T-helper 22 cell (primary cell): ENCODE measurements around the gene ATG3.
"Not testable (repeated sequence)": the region's sequence is repeated elsewhere in the genome, so short reads cannot be mapped to it uniquely, and the experiment has no call there.

Experiments
- DNase-seq: peaks from one replicate; pipeline ENCODE4 v3.0.0-alpha.2; 2020; ENCODE audit warnings: low read depth

Gene ATG3

DNA sequence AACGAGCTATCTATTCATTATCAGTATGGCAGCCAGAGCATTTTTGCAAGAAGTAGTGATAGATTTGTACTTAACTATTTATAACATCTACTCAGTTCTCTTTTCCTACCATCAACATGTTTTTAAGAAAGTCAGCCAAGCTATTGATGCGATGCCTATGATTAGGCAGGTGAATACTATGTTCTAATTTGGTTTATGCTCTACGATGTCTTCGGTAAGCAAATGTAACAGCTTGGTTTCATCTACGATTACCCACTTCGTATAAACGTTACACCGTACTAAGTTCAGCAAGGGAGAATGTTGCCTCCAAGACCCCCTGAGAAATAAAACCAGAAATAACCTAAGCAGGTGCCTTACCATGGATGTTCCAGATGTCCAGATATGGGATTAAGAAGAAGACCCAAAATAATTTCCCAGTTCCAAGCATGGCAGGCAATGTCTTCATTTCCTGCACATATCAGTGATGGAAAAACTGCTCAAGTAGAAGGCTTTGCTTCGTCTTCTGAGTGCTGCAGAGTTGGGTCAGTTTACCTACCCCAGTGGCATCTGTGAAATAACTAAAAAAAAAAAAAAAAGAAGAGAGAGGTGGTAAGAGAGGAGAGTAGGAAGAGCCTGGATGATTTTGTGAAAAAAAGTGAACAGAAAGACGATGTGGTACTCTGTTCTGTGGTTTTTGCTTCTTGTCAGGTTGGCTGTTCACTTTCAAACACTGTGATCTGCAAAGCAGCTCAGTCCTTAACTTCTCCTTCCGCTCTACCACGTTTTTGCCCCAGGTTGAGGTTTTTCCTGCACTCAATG, 62.6 kb downstream of the ATG3 start, which contains the start of gene BTLA:
TSS of gene BTLA (minus strand) at position 559 of the 798 bp plus-strand sequence. CDS start at position 445, 114 bp downstream.
- DNase-seq: no peak

GRCh38 chr3:112497897-112498548, 63.7 kb downstream of the ATG3 start:
- DNase-seq: no peak

DNA sequence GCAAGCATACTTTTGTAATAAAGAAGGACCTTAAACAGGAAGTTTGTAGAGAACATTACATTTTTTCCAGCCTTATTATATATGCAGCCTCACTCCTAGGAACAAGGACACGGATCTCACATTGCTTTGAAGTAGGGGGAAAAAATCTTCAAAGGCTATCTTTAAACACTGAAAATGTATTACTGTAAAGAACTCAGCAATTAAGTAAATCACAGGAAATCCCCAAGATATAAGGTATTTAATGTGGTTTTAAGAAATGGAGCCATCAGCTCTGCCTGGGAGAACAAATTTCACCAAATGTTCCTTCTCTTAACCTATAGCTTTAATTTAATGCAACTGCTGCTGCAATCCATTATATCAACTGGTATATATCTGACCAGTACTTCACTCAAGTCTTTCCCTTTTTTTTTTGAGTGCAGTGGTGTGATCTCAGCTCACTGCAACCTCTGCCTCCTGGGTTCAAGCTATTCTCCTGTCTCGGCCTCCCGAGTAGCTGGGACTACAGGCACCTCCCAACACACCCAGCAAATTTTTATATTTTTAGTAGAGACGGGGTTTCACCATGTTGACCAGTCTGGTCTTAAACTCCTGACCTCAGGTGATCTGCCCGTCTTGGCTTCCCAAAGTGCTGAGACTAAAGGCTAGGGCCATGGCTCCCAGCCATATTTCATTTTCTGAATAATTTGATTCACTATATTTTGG, 65.2 kb downstream of the ATG3 start:
- no peak for DNase-seq

DNA sequence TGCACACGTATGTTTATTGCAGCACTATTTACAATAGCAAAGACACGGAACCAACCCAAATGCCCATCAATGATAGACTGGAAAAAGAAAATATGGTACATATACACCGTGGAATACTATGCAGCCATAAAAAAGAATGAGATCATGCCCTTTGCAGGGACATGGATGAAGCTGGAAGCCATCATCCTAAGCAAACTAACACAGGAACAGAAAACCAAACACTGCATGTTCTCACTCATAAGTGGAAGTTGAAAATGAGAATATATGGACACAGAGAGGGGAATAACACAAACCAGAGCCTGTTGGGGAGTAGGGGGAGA, 67.4 kb downstream of the ATG3 start:
- not testable (repeated sequence) for DNase-seq

GRCh38 chr3:112492124-112492523, 69.6 kb downstream of the ATG3 start:
- DNase-seq: no peak

DNA sequence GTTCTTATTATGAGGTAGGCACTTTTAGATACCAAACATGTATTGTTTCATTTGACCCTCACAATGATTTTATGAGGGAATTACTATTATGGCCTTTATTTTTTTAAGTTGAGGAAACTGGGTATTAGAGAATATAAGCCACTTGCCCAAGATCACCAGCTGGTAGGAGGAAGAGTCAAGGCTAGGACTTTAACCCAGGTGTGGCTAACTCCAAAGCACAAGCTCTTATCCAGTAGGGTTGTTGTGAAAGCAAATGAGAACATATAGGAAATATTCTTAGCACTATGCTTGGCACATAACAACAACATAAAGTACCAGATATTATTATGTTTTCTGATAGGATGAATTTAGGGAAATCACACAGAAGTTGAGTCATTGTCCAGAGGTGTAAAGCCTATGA, 70.4 kb downstream of the ATG3 start:
- no peak for DNase-seq

- DNase-seq: no peak
Measured at GRCh38 chr3:112489674-112490479, 71.9 kb downstream of the ATG3 start.

GRCh38 chr3:112486811-112487505, 74.8 kb downstream of the ATG3 start:
- no peak for DNase-seq

GRCh38 chr3:112484352-112484751, 77.4 kb downstream of the ATG3 start:
- DNase-seq: no peak

- no peak for DNase-seq
Measured at GRCh38 chr3:112482675-112483074, 79.1 kb downstream of the ATG3 start.
